PC-9 (cell line): Measurements from ENCODE around the gene LHX1.

Source experiments
- CTCF ChIP-seq: fragments of 200-600 bp; sonication (generic); conservative IDR thresholded peaks from 2 replicates; pipeline ENCODE4 v1.6.1; 2017; ENCODE audit warnings: mixed run types, antibody characterized with exemption, mild to moderate bottlenecking, moderate library complexity
- EZH2 ChIP-seq: fragments of 200-600 bp; sonication (generic); IDR thresholded peaks from 2 replicates; pipeline ENCODE4 v1.8.0; 2017; ENCODE audit warnings: antibody characterized with exemption, low read depth

- TF ChIP-seq EZH2 (no peak), CTCF (no peak)
Observed at GRCh38 chr17:36931096-36931696, 6.1 kb upstream of the LHX1 start.
